Ovary (tissue), 9 donors: ENCODE results near the gene TBC1D14. TPM values are rescaled to one million over a fixed set of nuclear protein-coding genes. Genes with fewer than 3 reads are reported as not detected.
A peak's percentile ranks its signal among the peaks of the same experiment; 100 is the strongest.

ENCODE experiments used
- DNase-seq, 5 donors: peaks; one replicate each; pipeline ENCODE4 v3.0.0-alpha.2; 2019 to 2020
- H3K27ac ChIP-seq, 2 donors: fragments of 200-600 bp; one replicate each; pipeline versions ENCODE4 v1.5.1 to v1.8.0; 2019 to 2022
- H3K27me3 ChIP-seq: fragments of 200-600 bp; one replicate; pipeline ENCODE4 v1.8.0; 2022
- H3K36me3 ChIP-seq: fragments of 200-600 bp; sonication (generic); one replicate; pipeline ENCODE4 v1.5.1; 2019
- H3K4me1 ChIP-seq: one replicate; pipeline ENCODE4 v1.8.1; 2013; ENCODE audit warnings: mild to moderate bottlenecking, moderate library complexity; ENCODE audit not compliant: insufficient read depth
- H3K4me3 ChIP-seq: fragments of 200-600 bp; sonication (generic); one replicate; pipeline ENCODE4 v1.5.1; 2017
- H3K9me3 ChIP-seq, 2 donors: fragments of 200-600 bp in 1 of 2; sonication (generic) in 1 of 2; one replicate each; pipeline versions ENCODE4 v1.5.1 to v1.8.1; 2013 to 2019; ENCODE audit warnings: mild to moderate bottlenecking in 1 of 2, moderate library complexity in 1 of 2
- CTCF ChIP-seq, 3 donors: fragments of 450-650 bp in 2 of 3; fragments of 200-600 bp in 1 of 3; IDR thresholded peaks; one replicate each; pipeline versions ENCODE4 v1.5.1 to v1.8.0; 2016 to 2022; ENCODE audit warnings: antibody characterized with exemption in 3 of 3, mild to moderate bottlenecking in 1 of 3
- EP300 ChIP-seq: sonication (generic); formaldehyde crosslinking; IDR thresholded peaks from one replicate; pipeline ENCODE4 v1.6.1; 2017; ENCODE audit warnings: antibody characterized with exemption
- POLR2A ChIP-seq: fragments of 450-650 bp; IDR thresholded peaks from one replicate; pipeline ENCODE4 v1.6.1; 2017; ENCODE audit warnings: antibody characterized with exemption, mild to moderate bottlenecking, moderate library complexity
- WGBS, 3 donors: extraction: QIAGEN DNeasy Blood & Tissue Kit in 1 of 3; methylation state at CpG; one replicate each; pipeline versions ENCODE4 v1.1.5 to v1.1.7; 2013 to 2017; 5-methylcytosine and 5-hydroxymethylcytosine counted together
- intact Hi-C, 4 donors: fragments of 100-400 bp; cut with DNase I; formaldehyde crosslinking; loops; one replicate each; pipeline versions ENCODE4 v1.11.0 to v1.15.1; 2022 to 2023
- polyA plus RNA-seq, 2 donors: library from polyadenylated mRNA; stranded (reverse); fragments of 200-250 nt in 1 of 2; fragments of 350-450 nt in 1 of 2; fragmentation: Illumina TruSeq in 1 of 2; extraction: RNeasy Lipid Tissue Mini Kit (QIAGEN cat#74804) in 1 of 2; gene quantifications; one replicate each; pipeline ENCODE4 v1.2.3, GENCODE V29; 2013 to 2014
- total RNA-seq, 7 donors: library from RNA; depleted of rRNA in 2 of 7; stranded (reverse); fragments of >200 nt in 2 of 7; fragmentation: NEBNext Ultra II Directional in 3 of 7; extraction: Animal tissue kit (Norgen Biotek cat#: 25700) in 3 of 7; gene quantifications; one replicate each; pipeline versions ENCODE4 v1.1.0 to v1.2.4, GENCODE V29; 2016 to 2023
- donor health status: DM: no; HTN: no; CAD: no; lungs with moderate emphysema.
- donor health status: DM: no; HTN: no; CAD: no.
- donor health status: Bipolar disorder and iron deficiency.
- donor health status: DM: yes; HTN: yes; CAD: no.
- donor health status: DM: no; HTN: no; CAD: no.
- donor health status: DM: yes; HTN: yes; CAD: no.

Gene TBC1D14
- total and polyA plus RNA-seq, 9 donors, result 19.9 to 40.0 (median 34.4) TPM

GRCh38 chr4:6956434-6957147, 47.0 kb downstream of the TBC1D14 start:
- TF ChIP-seq CTCF (IDR thresholded peaks at IDR 0.05) (no peak), POLR2A (no peak), EP300 (no peak)
- no peaks in the 10 kb centered on the region for H3K27me3 ChIP-seq
- peaks cover 3% of the 10 kb centered on the region for H3K4me1 ChIP-seq
- H3K4me3 ChIP-seq, result no peak overlapping the region
- WGBS, 3 donors, result 91 to 92% (median 91%) methylated on average over 24 of the region's 24 CpGs
- H3K9me3 ChIP-seq, result no peaks in the 10 kb centered on the region
- H3K36me3 ChIP-seq, result no peaks in the 10 kb centered on the region
- peak in 1 of 5 donors; percentile 31 for DNase-seq
- no peak overlapping the region for H3K27ac ChIP-seq
- intact Hi-C loops, result no loop called here

GRCh38 chr4:6957148-6957520, 47.5 kb downstream of the TBC1D14 start:
- Histone ChIP-seq H3K4me3 (no peak overlapping the region), H3K4me1 (peaks cover 3% of the 10 kb centered on the region), H3K27ac (no peak overlapping the region), H3K27me3 (no peaks in the 10 kb centered on the region), H3K36me3 (no peaks in the 10 kb centered on the region), H3K9me3 (no peaks in the 10 kb centered on the region)
- intact Hi-C loops, result no loop called here
- TF ChIP-seq EP300 (no peak), CTCF (IDR thresholded peaks at IDR 0.05) (no peak), POLR2A (no peak)
- 33 to 61% (median 37%) methylated on average over 6 of the region's 6 CpGs for WGBS, 3 donors
- DNase-seq, result no peak

- 88 to 94% (median 89%) methylated on average over 5 of the region's 5 CpGs for WGBS, 3 donors
- Histone ChIP-seq H3K4me1 (peaks cover 3% of the 10 kb centered on the region), H3K27ac (no peak overlapping the region), H3K4me3 (no peak overlapping the region), H3K36me3 (no peaks in the 10 kb centered on the region), H3K9me3 (no peaks in the 10 kb centered on the region), H3K27me3 (no peaks in the 10 kb centered on the region)
- intact Hi-C loops, result no loop called here
- no peak for DNase-seq
- TF ChIP-seq EP300 (no peak), POLR2A (no peak), CTCF (IDR thresholded peaks at IDR 0.05) (no peak)
These were observed 48.4 kb downstream of the TBC1D14 start for GRCh38 chr4:6957994-6958393.

- Histone ChIP-seq H3K9me3 (no peaks in the 10 kb centered on the region), H3K4me1 (no peaks in the 10 kb centered on the region), H3K27ac (no peak overlapping the region), H3K36me3 (no peaks in the 10 kb centered on the region), H3K27me3 (no peaks in the 10 kb centered on the region), H3K4me3 (no peak overlapping the region)
- DNase-seq, result no peak
- intact Hi-C loops, result no loop called here
- 69 to 84% (median 76%) methylated on average over 5 of the region's 5 CpGs for WGBS, 3 donors
- TF ChIP-seq EP300 (no peak), POLR2A (no peak), CTCF (IDR thresholded peaks at IDR 0.05) (no peak)
These were observed 49.6 kb downstream of the TBC1D14 start for GRCh38 chr4:6959261-6959660.
